Pericardium fibroblast (primary cell): ENCODE data around the gene AEBP1. TPM values are rescaled to one million over a fixed set of nuclear protein-coding genes. Genes with fewer than 3 reads are reported as not detected.

ENCODE experiments used
- total RNA-seq: library from RNA; depleted of rRNA; stranded (reverse); fragments of >200 nt; gene quantifications from 2 replicates; pipeline ENCODE4 v1.2.3, GENCODE V29; 2015

Gene AEBP1
- 74.7 and 104 TPM in 2 replicates for total RNA-seq

GRCh38 chr7:44103923-44104859 lies at the start of gene AEBP1:
Gene AEBP1 (plus strand): TSS chr7:44104345. CDS start chr7:44104666, 321 bp downstream.

GRCh38 chr7:44065431-44066110 lies 38.6 kb upstream of the AEBP1 start, which contains the start of gene PGAM2:
Gene PGAM2 (minus strand): TSS chr7:44065567. CDS start chr7:44065529, 38 bp downstream.

GRCh38 chr7:44123190-44124003 lies 19.3 kb downstream of the AEBP1 start, which contains the start of gene POLD2:
Gene POLD2 (minus strand): TSS chr7:44123548. CDS start chr7:44122053, 1,495 bp downstream.

GRCh38 chr7:44141221-44141850 lies 37.2 kb downstream of the AEBP1 start, which contains the start of gene MYL7:
Gene MYL7 (minus strand): TSS chr7:44141332. CDS start chr7:44141305, 27 bp downstream.

Other genes starting within 250 kb of the AEBP1 start
- 119 and 149 TPM in 2 replicates for gene MRPS24, start 234.8 kb upstream of the AEBP1 start, total RNA-seq
- 17.5 and 22.8 TPM in 2 replicates for gene URGCP, start 197.7 kb upstream of the AEBP1 start, total RNA-seq
- gene UBE2D4, start 177.9 kb upstream of the AEBP1 start, total RNA-seq: 17.1 and 29.9 TPM in 2 replicates
- gene SPDYE1, start 106.4 kb upstream of the AEBP1 start, total RNA-seq: not detected in 2 replicates
- 49.1 and 125 TPM in 2 replicates for gene DBNL, start 59.6 kb upstream of the AEBP1 start, total RNA-seq
- 0.26 and 0.47 TPM in 2 replicates for gene PGAM2, start 38.8 kb upstream of the AEBP1 start, total RNA-seq
- 16.3 and 16.6 TPM in 2 replicates for gene POLM, start 21.8 kb upstream of the AEBP1 start, total RNA-seq
- 71.2 and 101 TPM in 2 replicates for gene POLD2, start 19.2 kb downstream of the AEBP1 start, total RNA-seq
- gene MYL7, start 37.0 kb downstream of the AEBP1 start, total RNA-seq: 4.0 TPM in 1 of 2 replicates, not detected in the other
- 0.17 and 1.9 TPM in 2 replicates for gene GCK, start 85.1 kb downstream of the AEBP1 start, total RNA-seq
- gene YKT6, start 96.6 kb downstream of the AEBP1 start, total RNA-seq: 71.0 and 117 TPM in 2 replicates
- gene CAMK2B, start 221.2 kb downstream of the AEBP1 start, total RNA-seq: 0.58 TPM in 1 of 2 replicates, not detected in the other